GM12874 (cell line): ENCODE measurements around the gene CASKIN2.

Source experiments
- CTCF ChIP-seq: IDR thresholded peaks from 2 replicates; pipeline ENCODE4 v1.5.1; 2011; ENCODE audit warnings: low read depth, mild to moderate bottlenecking, control low read depth, low read length, moderate library complexity; ENCODE audit not compliant: insufficient read depth

The CASKIN2 gene

GRCh38 chr17:75472119-75472518 is 43.2 kb downstream of the CASKIN2 start:
- TF ChIP-seq CTCF: no peak

GRCh38 chr17:75471207-75471606 is 44.1 kb downstream of the CASKIN2 start:
- TF ChIP-seq CTCF: no peak

GRCh38 chr17:75468779-75469373 is 46.5 kb downstream of the CASKIN2 start:
- TF ChIP-seq CTCF: no peak

- TF ChIP-seq CTCF: no peak
Measured at GRCh38 chr17:75468291-75468754, 47.0 kb downstream of the CASKIN2 start.

- TF ChIP-seq CTCF: no peak
Measured at GRCh38 chr17:75465039-75465438, 50.3 kb downstream of the CASKIN2 start.

GRCh38 chr17:75463603-75464002 is 51.7 kb downstream of the CASKIN2 start:
- TF ChIP-seq CTCF: no peak

GRCh38 chr17:75460295-75460694 is 55.0 kb downstream of the CASKIN2 start:
- no peak for TF ChIP-seq CTCF
